H7 (cell line): Measurements from ENCODE around the gene LOC101059915.
"Not testable (repeated sequence)": the region's sequence is repeated elsewhere in the genome, so short reads cannot be mapped to it uniquely, and the experiment has no call there.

Experiments
- DNase-seq: peaks from one replicate; pipeline ENCODE4 v3.0.0; 2012
- H3K27me3 ChIP-seq: 2 replicates; pipeline ENCODE4 v1.6.0; 2011; ENCODE audit warnings: mild to moderate bottlenecking, low read length; ENCODE audit not compliant: control insufficient read depth, insufficient read depth
- H3K36me3 ChIP-seq: replicated peaks from 2 replicates; pipeline ENCODE4 v1.5.1; 2011; ENCODE audit warnings: low read length; ENCODE audit not compliant: control insufficient read depth, insufficient read depth
- H3K4me3 ChIP-seq: 2 replicates; pipeline ENCODE4 v1.5.1; 2011; ENCODE audit warnings: low read depth, mild to moderate bottlenecking, control low read depth, low read length, moderate library complexity; ENCODE audit not compliant: insufficient read depth

The LOC101059915 gene

DNA sequence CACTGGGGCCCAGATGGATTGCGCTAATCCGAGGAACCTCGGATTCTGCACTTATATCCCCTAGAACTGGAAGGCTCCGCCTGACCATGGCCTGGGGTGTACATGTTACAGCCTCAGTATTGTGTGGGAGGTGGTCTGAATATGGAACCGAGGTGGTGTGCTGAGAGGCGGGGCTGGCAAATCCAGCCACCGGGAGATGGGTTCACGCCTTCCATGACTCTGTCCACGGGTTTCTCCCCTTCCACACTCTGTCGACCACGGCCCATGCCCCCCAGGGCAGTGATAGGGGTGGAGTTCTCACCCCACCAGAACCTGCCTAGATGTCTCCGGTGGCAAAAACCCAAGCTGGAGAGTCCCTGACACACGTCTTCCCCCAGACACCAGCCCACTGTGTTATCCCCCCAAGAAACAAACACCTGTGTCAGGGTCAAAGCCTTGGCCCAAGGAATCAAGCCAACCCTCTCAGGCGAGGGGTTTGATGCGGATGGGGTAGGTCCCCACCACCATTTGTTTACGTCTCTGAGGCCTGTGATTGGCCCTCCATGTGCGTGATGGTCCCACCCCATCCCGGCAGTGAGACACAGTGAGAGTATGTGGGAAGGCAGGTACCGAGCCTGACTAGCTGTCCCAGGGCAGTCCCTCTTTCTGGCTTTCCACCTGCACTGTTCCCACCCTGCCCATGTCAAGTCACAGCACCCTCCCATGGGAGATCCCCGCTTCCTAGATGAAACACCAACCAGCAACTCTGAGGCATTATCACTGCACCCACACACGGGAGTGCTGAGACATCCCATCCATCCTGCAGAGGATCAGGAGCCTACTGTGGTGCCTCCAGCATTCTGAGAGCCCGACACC lies 6.6 kb upstream of the LOC101059915 start:
- DNase-seq: peak; percentile 33
- Histone ChIP-seq H3K36me3 (no peaks in the 10 kb centered on the region), H3K4me3 (no peak overlapping the region), H3K27me3 (no peaks in the 10 kb centered on the region)

DNA sequence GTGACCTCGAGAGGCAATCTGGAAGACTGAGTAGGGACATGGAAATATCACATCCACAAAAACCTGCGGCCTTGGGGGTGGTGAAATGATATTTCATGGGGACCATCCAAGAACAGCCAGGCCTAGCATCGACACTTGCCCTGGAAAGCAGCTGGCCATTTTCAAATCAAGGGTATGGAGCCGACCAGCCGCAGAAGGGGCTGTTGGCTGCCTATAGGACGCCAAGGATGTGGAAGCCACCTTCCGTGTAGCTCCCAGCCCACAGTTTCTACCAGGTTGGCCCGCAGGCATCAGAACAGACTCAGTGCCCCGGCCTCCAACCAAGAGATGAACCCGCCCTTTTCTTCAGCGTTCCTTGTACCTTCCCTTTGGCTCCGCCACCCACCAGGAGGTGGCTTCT lies 5.4 kb upstream of the LOC101059915 start:
- Histone ChIP-seq H3K4me3 (no peak overlapping the region), H3K27me3 (no peaks in the 10 kb centered on the region), H3K36me3 (no peaks in the 10 kb centered on the region)
- no peak for DNase-seq

DNA sequence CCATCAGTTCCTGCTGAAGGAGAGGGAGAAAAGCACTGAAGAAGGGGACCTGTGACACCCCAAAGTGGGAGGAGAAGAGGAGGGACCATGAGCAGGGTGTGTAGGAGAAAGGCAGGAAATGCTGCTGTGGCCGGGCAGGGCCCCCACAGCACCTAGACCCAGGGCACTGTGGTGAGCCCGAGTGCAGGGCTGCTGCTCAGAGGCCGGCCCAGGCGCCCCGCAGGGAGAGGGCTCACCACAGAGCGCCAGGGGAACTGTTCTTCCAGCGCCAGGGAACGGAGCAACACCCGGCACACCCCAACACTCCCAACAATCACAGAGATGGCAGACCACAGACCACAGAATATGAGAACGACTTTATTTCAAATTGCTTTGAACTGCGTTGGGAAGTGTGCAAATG lies 4.7 kb upstream of the LOC101059915 start:
- not testable (repeated sequence) for H3K36me3 ChIP-seq, DNase-seq, H3K4me3 ChIP-seq, H3K27me3 ChIP-seq

DNA sequence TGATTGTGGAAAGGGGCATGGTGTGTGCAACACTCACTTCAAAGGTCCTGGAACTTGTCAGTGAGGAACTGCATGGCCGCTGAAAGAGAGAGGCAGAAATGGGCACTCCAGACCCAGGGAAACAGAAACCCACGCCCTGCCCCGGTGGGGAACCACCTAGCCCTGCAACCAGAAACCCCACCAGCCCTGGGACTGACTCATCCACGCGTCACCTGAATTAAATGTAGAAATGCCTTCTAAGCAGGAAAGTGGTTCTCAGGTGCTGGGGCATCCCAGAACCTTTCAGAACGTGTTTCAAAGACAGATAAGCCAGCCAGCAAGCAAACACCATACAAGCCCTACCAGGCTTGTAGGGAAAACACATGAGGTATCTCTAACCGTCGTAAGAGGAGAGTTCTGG lies 4.1 kb upstream of the LOC101059915 start:
- DNase-seq, H3K27me3 ChIP-seq, H3K36me3 ChIP-seq, H3K4me3 ChIP-seq: not testable (repeated sequence)

DNA sequence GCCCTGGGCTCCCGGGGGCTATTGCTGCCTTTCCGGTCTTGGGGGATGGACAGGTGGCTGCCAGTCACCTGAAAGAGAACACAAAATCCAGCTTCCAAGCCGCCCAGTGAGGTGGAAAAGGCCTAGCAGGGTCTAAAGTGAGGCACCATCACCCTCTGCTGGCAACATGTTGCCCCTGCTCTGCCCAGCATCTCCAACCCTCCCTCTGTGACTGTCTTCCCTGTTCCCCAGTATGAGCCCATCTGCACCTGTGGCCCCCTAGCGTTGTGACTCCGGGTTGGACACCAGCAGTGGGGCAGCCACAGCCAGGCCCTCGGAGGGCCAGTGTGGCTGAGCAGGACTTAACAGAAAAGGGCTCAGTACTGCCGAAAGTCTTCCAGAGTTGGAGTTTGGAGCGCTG lies 3.1 kb upstream of the LOC101059915 start:
- H3K36me3 ChIP-seq, H3K4me3 ChIP-seq, H3K27me3 ChIP-seq: not testable (repeated sequence)
- DNase-seq: peak; percentile 80

DNA sequence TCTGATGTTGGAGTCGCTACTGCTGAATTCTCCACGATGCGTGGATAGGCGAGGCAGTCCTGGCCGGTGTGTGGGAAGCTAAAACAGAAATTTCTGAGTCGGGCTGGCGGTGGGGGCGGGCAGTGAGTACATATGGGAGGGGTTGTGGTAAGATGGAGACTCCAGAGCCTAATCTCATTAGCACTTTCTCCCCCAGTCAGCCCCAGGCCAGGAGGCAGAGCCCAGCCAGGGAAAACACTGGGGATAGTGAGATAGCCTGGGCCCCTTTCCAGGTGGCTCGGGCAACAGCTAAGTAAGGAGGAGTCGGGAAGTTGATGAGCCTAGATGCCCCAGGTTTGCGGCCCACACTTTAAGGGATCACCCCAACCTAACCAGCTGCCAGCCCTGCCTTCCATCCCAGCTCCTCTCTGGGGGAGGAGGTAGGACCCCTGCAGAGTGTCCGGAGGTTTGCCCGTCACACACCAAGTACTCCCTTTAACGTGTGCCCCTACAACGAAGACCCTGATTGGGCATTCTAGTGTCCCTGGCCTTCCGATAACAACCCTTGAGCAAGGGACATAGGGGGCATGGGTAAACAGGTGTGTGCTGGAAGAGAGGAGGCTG lies 2.4 kb upstream of the LOC101059915 start:
- Histone ChIP-seq H3K4me3 (no peak overlapping the region), H3K36me3 (no peaks in the 10 kb centered on the region), H3K27me3 (no peaks in the 10 kb centered on the region)
- DNase-seq: peak; percentile 22

DNA sequence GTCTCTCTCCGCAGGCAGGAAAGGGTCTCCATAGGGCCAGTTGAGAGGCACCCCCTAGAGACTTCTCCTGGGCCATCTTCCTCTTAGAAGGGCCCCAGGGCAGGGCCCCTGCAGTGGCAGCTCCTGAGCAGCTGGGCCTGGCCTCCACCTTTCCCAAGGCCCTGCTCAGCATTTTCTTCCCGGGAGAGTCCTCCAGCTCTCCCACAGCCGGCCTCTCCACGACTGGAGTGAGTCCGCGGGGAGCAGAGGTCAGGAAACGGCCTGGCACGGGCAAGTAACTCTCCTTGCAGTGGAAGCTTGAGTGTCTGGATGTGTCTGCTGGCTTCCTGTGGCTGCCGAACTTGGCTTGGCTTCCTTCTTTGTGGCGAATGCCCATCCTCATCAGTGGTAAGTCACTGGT lies 1.6 kb upstream of the LOC101059915 start:
- DNase-seq: peak; percentile 18
- H3K27me3 ChIP-seq: no peaks in the 10 kb centered on the region
- H3K4me3 ChIP-seq: no peak overlapping the region
- H3K36me3 ChIP-seq: no peaks in the 10 kb centered on the region

DNA sequence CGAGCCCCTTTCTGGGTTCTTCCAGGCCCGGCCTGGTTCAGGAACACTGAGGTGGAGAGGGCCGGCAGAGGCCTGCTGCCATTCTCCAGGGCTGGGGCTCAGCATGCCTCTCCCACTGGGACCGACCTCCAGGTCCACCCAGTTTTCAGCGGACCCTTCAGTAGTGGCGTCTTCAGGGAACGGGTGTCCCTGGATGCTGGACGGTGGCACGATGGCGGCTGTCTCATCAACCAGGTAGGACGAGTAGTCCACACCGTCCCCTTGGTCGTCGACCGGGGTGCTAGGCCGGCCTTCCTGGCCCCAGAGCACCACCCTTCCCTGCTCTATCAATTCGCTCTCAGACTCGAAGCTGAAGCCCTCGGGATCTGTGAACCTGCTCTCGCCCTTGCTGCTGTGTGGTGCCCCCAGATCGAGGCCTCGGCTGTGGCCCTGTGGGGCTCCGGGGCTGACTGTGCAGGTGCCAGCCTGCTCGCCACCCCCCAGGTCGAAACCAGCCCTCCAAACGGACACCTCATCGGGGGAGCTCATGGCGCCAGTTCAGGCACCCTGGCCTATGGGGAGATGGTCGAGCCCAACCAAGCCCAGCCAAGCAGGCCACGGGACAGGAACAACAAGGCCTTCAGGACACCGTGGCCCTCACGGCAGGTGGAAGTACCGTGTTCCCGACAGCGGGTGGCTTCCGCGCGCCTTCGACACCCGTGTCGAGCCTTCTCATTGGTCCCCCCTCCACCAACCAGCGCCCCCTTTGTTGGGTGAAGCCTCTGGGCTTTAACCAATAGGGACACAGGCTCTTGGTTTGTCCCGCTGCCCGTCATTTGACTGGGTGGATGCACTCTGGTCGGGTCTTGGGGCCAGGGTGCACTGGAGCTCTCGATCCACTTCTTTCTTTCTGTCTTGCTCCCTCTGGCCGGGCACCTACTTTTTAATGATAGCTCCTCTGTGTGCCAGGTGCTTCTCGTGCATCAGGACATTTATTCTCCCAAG lies 814 bp upstream of the LOC101059915 start:
- no peaks in the 10 kb centered on the region for H3K27me3 ChIP-seq
- peak; percentile 45 for DNase-seq

DNA sequence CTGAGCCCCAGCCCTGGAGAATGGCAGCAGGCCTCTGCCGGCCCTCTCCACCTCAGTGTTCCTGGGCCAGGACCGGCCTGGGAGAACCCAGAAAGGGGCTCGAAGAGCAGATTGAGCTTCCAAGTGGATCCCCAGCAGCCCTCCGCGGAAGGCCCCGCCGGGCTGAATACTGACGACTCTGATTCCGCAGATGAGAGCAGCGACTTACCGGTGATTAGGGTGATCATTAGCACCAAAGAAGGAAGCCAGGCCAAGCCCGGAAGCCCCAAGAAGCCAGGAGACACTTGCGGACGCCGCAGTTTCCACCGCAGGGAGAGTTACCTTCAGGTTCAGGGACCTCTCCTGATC lies 876 bp downstream of the LOC101059915 start:
- no peaks in the 10 kb centered on the region for H3K27me3 ChIP-seq
- no peaks in the 10 kb centered on the region for H3K36me3 ChIP-seq
- no peak overlapping the region for H3K4me3 ChIP-seq
- peak; percentile 22 for DNase-seq

More for the DNA sequence above, 814 bp upstream of the LOC101059915 start:
- Histone ChIP-seq H3K36me3 (no peaks in the 10 kb centered on the region), H3K4me3 (no peak overlapping the region)

DNA sequence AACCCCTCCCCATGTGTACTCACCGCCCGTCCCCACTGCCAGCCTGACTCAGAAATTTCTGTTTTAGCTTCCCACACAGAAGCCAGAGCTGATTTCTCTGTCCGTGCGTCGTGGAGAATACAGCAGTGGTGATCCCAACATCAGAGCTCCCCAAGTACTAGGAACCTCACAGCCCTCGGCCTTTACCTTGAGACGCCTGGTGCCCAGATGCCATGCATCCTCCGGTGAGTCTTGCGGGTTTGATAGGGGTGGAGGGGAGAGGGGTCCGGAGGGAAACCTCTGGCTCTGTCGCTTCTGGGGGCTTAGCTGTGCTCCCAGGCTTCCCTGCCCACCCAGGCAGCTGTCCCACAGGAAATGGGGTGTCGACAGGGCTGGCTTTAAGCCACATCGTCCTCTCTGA lies 2.1 kb downstream of the LOC101059915 start:
- no peaks in the 10 kb centered on the region for H3K36me3 ChIP-seq
- peak; percentile 32 for DNase-seq
- H3K27me3 ChIP-seq: no peaks in the 10 kb centered on the region
- no peak overlapping the region for H3K4me3 ChIP-seq

DNA sequence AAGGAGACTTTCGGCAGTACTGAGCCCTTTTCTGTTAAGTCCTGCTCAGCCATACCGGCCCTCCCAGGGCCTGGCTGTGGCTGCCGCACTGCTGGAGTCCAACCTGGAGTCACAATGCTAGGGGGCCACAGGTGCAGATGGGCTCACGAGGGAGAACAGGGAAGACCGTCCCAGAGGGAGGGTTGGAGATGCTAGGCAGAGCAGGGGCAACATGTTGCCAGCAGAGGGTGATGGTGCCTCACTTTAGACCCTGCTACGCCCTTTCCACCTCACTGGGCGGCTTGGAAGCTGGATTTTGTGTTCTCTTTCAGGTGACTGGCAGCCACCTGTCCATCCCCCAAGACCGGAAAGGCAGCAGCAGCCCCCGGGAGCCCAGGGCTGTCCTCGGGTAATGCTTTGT lies 2.6 kb downstream of the LOC101059915 start:
- H3K27me3 ChIP-seq, H3K36me3 ChIP-seq, H3K4me3 ChIP-seq: not testable (repeated sequence)
- DNase-seq: peak; percentile 79

DNA sequence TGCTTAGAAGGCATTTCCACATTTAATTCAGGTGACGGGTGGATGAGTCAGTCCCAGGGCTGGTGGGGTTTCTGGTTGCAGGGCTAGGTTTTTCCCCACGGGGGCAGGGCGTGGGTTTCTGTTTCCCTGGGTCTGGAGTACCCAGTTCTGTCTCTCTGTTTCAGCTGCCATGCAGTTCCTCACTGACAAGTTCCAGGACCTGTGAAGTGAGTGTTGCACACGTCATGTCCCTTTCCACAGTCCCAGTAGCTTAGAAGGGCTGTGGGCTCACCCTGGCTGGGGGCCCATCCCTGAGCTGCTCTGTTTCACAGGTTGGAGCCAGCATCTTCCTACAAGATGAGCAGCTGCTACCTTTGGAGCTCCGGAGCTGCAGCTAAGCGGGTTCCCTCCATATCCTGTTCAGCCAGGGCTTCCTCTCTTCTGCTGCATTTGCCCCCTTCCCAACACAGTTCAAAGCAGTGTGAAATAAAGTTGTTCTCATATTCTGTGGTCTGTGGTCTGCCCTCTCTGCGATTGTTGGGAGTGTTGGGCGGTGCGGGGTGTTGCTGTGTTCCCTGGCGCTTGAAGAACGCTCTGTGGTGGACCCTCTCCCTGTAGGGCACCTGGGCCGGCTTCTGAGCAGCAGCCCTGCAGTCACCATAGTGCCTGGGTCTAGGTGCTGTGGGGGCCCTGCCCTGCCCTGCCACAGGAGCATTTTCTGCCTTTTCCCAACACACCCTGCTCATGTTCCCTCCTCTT lies 3.9 kb downstream of the LOC101059915 start:
- DNase-seq: no peak
- no peaks in the 10 kb centered on the region for H3K36me3 ChIP-seq
- no peaks in the 10 kb centered on the region for H3K27me3 ChIP-seq
- no peak overlapping the region for H3K4me3 ChIP-seq

DNA sequence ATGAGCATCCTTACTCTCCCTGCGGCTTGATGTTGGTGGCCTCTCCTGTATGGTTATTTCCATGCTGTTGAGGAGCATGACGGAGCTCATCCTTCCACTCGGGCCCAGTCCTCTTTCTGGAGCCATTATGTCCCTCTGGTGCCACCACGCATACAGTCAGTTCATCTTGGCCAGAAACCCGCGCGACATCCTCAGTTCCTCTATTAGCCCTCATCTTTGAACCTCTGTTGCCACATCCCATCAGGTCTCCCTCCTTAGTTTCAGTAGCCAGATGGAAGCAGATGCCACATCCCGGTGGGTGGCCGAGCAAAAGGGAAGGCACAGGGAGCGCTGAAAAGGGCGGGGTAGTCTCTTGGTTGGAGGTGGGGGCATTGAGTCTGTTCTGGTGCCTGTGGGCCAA lies 4.6 kb downstream of the LOC101059915 start:
- Histone ChIP-seq H3K27me3 (no peaks in the 10 kb centered on the region), H3K4me3 (no peak overlapping the region), H3K36me3 (no peaks in the 10 kb centered on the region)
- no peak for DNase-seq

DNA sequence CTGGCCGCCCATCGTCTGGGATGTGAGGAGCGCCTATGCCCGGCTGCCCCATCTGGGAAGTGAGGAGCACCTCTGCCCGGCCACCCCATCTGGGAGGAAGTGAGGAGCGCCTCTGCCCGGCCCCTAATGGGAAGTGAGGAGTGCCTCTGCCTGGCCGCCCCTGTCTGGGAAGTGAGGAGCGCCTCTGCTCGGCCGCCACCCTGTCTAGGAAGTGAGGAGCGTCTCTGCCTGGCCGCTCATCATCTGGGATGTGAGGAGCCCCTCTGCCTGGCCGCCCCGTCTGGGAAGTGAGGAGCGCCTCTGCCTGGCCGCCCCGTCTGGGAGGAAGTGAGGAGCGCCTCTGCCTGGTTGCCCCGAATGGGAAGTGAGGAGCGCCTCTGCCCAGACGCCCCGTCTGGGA lies 8.3 kb downstream of the LOC101059915 start:
- H3K27me3 ChIP-seq, DNase-seq, H3K36me3 ChIP-seq, H3K4me3 ChIP-seq: not testable (repeated sequence)
